PC-9 (cell line): ENCODE data around the gene DUS1L. TPM values are rescaled to one million over a fixed set of nuclear protein-coding genes. Genes with fewer than 3 reads are reported as not detected.
A peak's percentile ranks its signal among the peaks of the same experiment; 100 is the strongest.

Source experiments
- BruUV-seq: library from RNA; stranded (reverse); fragments of 400-500 nt; replicated peaks from 2 replicates; lab custom pipeline; 2021; lab: Mats Ljungman, UMichigan
- CTCF ChIA-PET: fragments of 300-600 bp; sonication (Branson Sonifier 250); formaldehyde crosslinking; loops from one replicate; lab custom pipeline; 2022; ENCODE audit warnings: antibody characterized with exemption; lab: Charles Lee
- POLR2A ChIA-PET: fragments of 300-600 bp; sonication (Branson Sonifier 250); formaldehyde crosslinking; loops from one replicate; lab custom pipeline; 2022; ENCODE audit warnings: antibody characterized with exemption; ENCODE audit not compliant: unreplicated experiment; lab: Charles Lee
- DNase-seq, 2 experiments: peaks; one replicate each; pipeline versions ENCODE4 v3.0.0 to v3.0.0-alpha.2; 2015 to 2022; ENCODE audit warnings: mixed read lengths in 1 of 2
- H2AFZ ChIP-seq: fragments of 200-600 bp; sonication (generic); 2 replicates; pipeline ENCODE4 v1.8.1; 2017; ENCODE audit warnings: antibody characterized with exemption
- H3F3A ChIP-seq: fragments of 200-600 bp; sonication (generic); 2 replicates; pipeline ENCODE4 v1.8.1; 2017; ENCODE audit warnings: antibody characterized with exemption, mild to moderate bottlenecking, low read depth; ENCODE audit not compliant: insufficient read depth
- H3K27ac ChIP-seq: fragments of 200-600 bp; sonication (generic); 2 replicates; pipeline ENCODE4 v1.6.1; 2016; ENCODE audit warnings: mixed run types
- H3K27me3 ChIP-seq: fragments of 200-600 bp; sonication (generic); 2 replicates; pipeline ENCODE4 v1.6.1; 2016; ENCODE audit warnings: low read depth, mixed run types; ENCODE audit not compliant: insufficient read depth
- H3K36me3 ChIP-seq: fragments of 200-600 bp; sonication (generic); 2 replicates; pipeline ENCODE4 v1.6.1; 2016; ENCODE audit warnings: low read depth, mixed run types
- H3K4me1 ChIP-seq: fragments of 200-600 bp; sonication (generic); replicated peaks from 2 replicates; pipeline ENCODE4 v1.6.1; 2016; ENCODE audit warnings: mixed run types; ENCODE audit not compliant: insufficient read depth
- H3K4me2 ChIP-seq: fragments of 200-600 bp; sonication (generic); 2 replicates; pipeline ENCODE4 v1.6.1; 2017; ENCODE audit warnings: mixed run types
- H3K4me3 ChIP-seq: fragments of 200-600 bp; sonication (generic); 2 replicates; pipeline ENCODE4 v1.6.1; 2016; ENCODE audit warnings: mixed run types
- H3K79me2 ChIP-seq: fragments of 200-600 bp; sonication (generic); 2 replicates; pipeline ENCODE4 v1.6.1; 2017; ENCODE audit warnings: low read depth, mixed run types
- H3K9me2 ChIP-seq: fragments of 200-600 bp; sonication (generic); 2 replicates; pipeline ENCODE4 v1.8.1; 2017; ENCODE audit warnings: mild to moderate bottlenecking; ENCODE audit not compliant: insufficient read depth
- H3K9me3 ChIP-seq: fragments of 200-600 bp; sonication (generic); 2 replicates; pipeline ENCODE4 v1.8.1; 2016; ENCODE audit warnings: low read depth; ENCODE audit not compliant: insufficient read depth
- H4K20me1 ChIP-seq: fragments of 200-600 bp; sonication (generic); 2 replicates; pipeline ENCODE4 v1.8.1; 2017; ENCODE audit not compliant: insufficient read depth
- EZH2 ChIP-seq: fragments of 200-600 bp; sonication (generic); IDR thresholded peaks from 2 replicates; pipeline ENCODE4 v1.8.0; 2017; ENCODE audit warnings: antibody characterized with exemption, low read depth
- intact Hi-C: fragments of 100-400 bp; cut with micrococcal nuclease; formaldehyde crosslinking; loops from one replicate; pipeline ENCODE4 v1.10.0; 2022; ENCODE audit not compliant: unreplicated experiment
- total RNA-seq: library from RNA; stranded (reverse); gene quantifications from 2 replicates; pipeline ENCODE4 v1.2.3, GENCODE V29; 2021
- TF ChIP-seq, protein P1 (sequence below): fragments of 200-600 bp; sonication (generic); conservative IDR thresholded peaks from 2 replicates; pipeline ENCODE4 v1.6.1; 2017; ENCODE audit warnings: mixed run types, antibody characterized with exemption, mild to moderate bottlenecking, moderate library complexity

The DUS1L gene
- total RNA-seq, 1 experiment from 2014 or later, result 138 TPM

DNA sequence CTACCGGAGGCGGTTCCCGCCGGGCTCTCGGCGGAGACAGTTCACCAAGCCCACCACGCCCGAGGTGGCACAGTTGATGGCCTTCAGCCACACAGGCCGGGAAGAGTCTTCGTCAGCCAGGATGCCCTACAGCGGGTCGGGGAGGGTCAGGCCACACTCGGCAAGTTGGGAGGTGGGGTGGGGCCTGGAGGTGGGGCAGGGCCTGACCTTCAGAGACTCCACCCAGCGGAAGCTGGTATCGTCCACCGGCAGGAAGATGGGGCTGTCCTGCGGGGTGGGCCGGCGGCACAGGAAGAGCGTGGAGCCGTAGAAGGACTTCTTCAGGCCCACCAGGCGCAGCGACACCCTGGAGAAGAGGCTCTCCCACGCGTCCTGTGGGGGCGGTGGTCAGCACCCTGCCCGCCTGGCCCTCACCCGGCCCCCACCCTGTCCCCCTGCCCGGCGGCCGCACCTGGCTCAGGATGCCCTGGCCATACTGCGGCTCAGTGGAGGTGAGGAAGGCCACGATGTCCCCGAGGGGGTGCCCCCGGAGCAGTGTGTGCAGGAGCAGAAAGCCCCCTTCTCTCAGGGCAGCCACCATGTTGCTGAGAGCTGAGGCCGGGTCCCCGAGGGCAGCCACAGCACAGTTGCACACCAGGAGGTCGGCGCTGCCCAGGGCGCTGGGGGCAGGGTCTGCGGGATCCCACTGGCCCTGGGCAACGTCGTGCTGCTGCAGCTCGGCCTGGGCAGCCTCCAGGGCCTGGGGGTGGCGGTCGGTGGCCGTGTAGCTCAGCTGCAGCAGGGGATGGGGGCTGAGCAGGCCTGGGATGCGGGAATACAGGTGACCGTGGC, 19.6 kb upstream of the DUS1L start:
- Histone ChIP-seq H2AFZ (no peak overlapping the region), H3K9me3 (no peaks in the 10 kb centered on the region), H3K4me2 (no peak overlapping the region), H3K36me3 (no peaks in the 10 kb centered on the region), H3K4me1 (no peaks in the 10 kb centered on the region), H3K27me3 (no peaks in the 10 kb centered on the region), H3F3A (peaks cover 2% of the 10 kb centered on the region; the same call in 1 of the 2 replicates), H3K9me2 (no peaks in the 10 kb centered on the region), H3K79me2 (no peaks in the 10 kb centered on the region), H3K27ac (no peak overlapping the region), H4K20me1 (peaks cover 15% of the 10 kb centered on the region), H3K4me3 (no peak overlapping the region)
- intact Hi-C loops, result no loop called here
- no peak for DNase-seq
- ChIA-PET CTCF (interaction anchor here (0.6 kb wide), 1 partner anchor 11 kb away, joined by 3 read pairs; no protein-coding TSS in a partner anchor), POLR2A (no interaction called here)
- TF ChIP-seq, protein P1, sequence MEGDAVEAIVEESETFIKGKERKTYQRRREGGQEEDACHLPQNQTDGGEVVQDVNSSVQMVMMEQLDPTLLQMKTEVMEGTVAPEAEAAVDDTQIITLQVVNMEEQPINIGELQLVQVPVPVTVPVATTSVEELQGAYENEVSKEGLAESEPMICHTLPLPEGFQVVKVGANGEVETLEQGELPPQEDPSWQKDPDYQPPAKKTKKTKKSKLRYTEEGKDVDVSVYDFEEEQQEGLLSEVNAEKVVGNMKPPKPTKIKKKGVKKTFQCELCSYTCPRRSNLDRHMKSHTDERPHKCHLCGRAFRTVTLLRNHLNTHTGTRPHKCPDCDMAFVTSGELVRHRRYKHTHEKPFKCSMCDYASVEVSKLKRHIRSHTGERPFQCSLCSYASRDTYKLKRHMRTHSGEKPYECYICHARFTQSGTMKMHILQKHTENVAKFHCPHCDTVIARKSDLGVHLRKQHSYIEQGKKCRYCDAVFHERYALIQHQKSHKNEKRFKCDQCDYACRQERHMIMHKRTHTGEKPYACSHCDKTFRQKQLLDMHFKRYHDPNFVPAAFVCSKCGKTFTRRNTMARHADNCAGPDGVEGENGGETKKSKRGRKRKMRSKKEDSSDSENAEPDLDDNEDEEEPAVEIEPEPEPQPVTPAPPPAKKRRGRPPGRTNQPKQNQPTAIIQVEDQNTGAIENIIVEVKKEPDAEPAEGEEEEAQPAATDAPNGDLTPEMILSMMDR, result no peak
- TF ChIP-seq EZH2, result no peak
- BruUV-seq, result no TSS peak

DNA sequence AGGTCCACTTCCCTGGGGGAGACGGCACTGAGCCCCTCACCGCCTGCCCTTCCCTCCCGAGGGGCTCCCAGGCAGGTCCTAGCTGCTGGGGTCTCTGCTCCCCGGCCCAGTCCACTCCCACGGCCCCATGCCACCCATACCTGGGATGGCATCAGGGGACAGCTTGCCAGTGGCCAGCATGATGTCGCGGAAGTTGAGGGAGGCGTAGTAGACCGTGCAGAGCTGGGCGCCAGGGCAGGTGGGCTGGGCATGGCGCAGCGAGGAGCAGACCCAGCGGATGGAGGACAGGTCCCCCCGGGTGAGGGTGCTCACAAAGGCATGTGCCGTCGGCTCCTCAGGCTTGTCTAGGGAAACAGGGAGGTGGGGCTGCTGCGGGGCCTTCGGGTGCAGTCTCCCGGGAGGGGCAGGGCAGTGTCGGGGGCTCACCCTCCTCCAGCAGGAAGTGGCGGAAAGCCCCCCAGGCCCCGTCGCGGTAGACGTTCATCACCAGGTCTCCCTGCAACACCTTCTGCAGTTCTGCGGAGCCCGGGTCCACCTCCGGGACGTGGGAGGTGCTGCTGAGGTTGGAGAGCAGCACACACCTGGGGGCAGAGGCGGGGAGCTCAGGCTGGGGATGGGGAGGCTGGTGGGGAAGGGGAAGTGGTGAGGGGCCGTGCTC, 18.9 kb upstream of the DUS1L start:
- CTCF ChIA-PET, result interaction anchor here (0.6 kb wide), 1 partner anchor 11 kb away, joined by 3 read pairs; no protein-coding TSS in a partner anchor
- no peaks in the 10 kb centered on the region for H3K36me3 ChIP-seq

More for the DNA sequence above, 18.9 kb upstream of the DUS1L start:
- no peaks in the 10 kb centered on the region for H3K9me3 ChIP-seq
- H3K79me2 ChIP-seq, result no peaks in the 10 kb centered on the region
- no peaks in the 10 kb centered on the region for H3K9me2 ChIP-seq
- no peak for DNase-seq
- peaks cover 6% of the 10 kb centered on the region; the same call in 1 of the 2 replicates for H3F3A ChIP-seq
- no peak for TF ChIP-seq EZH2
- TF ChIP-seq, protein P1, result no peak
- intact Hi-C loops, result no loop called here
- POLR2A ChIA-PET, result no interaction called here
- H3K27ac ChIP-seq, result no peak overlapping the region
- H3K4me2 ChIP-seq, result no peak overlapping the region
- H3K4me3 ChIP-seq, result no peak overlapping the region
- H3K4me1 ChIP-seq, result no peaks in the 10 kb centered on the region
- TSS peak; percentile 0 for BruUV-seq
- no peaks in the 10 kb centered on the region for H3K27me3 ChIP-seq
- H2AFZ ChIP-seq, result no peak overlapping the region
- peaks cover 14% of the 10 kb centered on the region for H4K20me1 ChIP-seq
